ENCODE measurements around the gene PHC2.

PHC2 gene

GRCh38 chr1:33329600-33330305 lies 101.1 kb downstream of the PHC2 start:
- DNase-seq = no peak

- no peak for DNase-seq
Observed at GRCh38 chr1:33328817-33329216, 102.1 kb downstream of the PHC2 start.

GRCh38 chr1:33327587-33328325 lies 103.1 kb downstream of the PHC2 start:
- DNase-seq = no peak

GRCh38 chr1:33326785-33327184 lies 104.1 kb downstream of the PHC2 start:
- no peak for DNase-seq

GRCh38 chr1:33324677-33325575 lies 106.0 kb downstream of the PHC2 start:
- no peak for DNase-seq

GRCh38 chr1:33323663-33324477 lies 107.0 kb downstream of the PHC2 start:
- DNase-seq = no peak

- no peak for DNase-seq
Observed at GRCh38 chr1:33322870-33323585, 107.9 kb downstream of the PHC2 start.

- DNase-seq = no peak
Observed at GRCh38 chr1:33322109-33322508, 108.8 kb downstream of the PHC2 start.

- DNase-seq = no peak
Observed at GRCh38 chr1:33321178-33321577, 109.7 kb downstream of the PHC2 start.

- DNase-seq = no peak
Observed at GRCh38 chr1:33320619-33321165, 110.2 kb downstream of the PHC2 start, which contains the start of gene A3GALT2. Gene A3GALT2, minus strand, starts transcription at chr1:33321098. Its CDS starts 0 bp downstream, at chr1:33321098.

- DNase-seq = no peak
Observed at GRCh38 chr1:33319949-33320618, 110.8 kb downstream of the PHC2 start.

GRCh38 chr1:33319186-33319948 lies 111.5 kb downstream of the PHC2 start:
- DNase-seq = no peak

- DNase-seq = no peak
Observed at GRCh38 chr1:33317946-33318345, 112.9 kb downstream of the PHC2 start.

- no peak for DNase-seq
Observed at GRCh38 chr1:33317354-33317753, 113.5 kb downstream of the PHC2 start.

GRCh38 chr1:33316601-33317000 lies 114.3 kb downstream of the PHC2 start:
- DNase-seq = no peak

GRCh38 chr1:33314416-33314815 lies 116.5 kb downstream of the PHC2 start:
- no peak for DNase-seq

GRCh38 chr1:33312413-33312749 lies 118.5 kb downstream of the PHC2 start:
- DNase-seq = no peak

- DNase-seq = no peak
Observed at GRCh38 chr1:33311706-33312412, 119.0 kb downstream of the PHC2 start.

- DNase-seq = no peak
Observed at GRCh38 chr1:33310702-33311101, 120.2 kb downstream of the PHC2 start.
